Cortex of kidney (tissue), 1 donor: Measurements from ENCODE around the gene CD46.

Source experiments
- DNase-seq: peaks from one replicate; lab custom pipeline; 2025; lab: John Stamatoyannopoulos, UW

CD46 gene

GRCh38 chr1:207814469-207814868 lies 62.6 kb downstream of the CD46 start:
- DNase-seq, result no peak

DNA sequence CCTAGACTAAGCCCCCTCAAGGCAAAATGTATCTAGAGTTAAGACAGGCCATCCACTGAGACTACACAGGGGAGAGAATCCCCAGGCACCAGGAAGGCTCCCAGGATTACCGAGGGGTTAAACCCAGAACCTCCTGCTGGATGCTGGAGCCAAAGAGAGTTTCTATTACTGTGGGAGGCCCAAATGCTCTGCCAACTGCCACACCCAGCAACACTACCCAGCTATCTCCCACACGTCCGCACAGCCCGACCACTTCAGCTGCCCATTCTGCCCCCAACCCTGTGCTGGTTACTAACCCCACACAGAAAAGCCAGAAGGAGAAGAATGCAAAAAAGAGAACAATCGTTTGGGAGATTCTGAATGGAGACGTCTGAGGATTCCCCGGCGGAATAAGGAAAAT lies 63.6 kb downstream of the CD46 start:
- DNase-seq, result no peak

DNA sequence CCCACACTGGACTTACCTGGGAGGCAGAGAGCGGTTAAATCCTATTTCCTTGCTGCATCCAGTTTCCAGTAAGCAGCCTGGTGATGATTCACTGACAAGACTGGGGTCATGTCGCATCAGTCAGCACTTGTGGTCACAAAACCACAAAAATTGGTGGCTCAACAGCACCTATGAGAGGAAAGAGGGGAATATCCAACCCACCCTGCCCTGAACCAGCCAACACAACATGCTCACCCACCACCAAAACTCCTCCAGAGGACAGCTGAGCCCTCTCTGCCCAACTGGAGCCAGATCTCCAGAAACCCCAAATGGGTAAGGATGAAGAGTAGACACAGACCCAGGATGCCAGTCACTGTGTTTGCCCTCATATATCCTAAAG lies 64.0 kb downstream of the CD46 start:
- no peak for DNase-seq

- no peak for DNase-seq
These were observed 65.3 kb downstream of the CD46 start for GRCh38 chr1:207817166-207817565.

DNA sequence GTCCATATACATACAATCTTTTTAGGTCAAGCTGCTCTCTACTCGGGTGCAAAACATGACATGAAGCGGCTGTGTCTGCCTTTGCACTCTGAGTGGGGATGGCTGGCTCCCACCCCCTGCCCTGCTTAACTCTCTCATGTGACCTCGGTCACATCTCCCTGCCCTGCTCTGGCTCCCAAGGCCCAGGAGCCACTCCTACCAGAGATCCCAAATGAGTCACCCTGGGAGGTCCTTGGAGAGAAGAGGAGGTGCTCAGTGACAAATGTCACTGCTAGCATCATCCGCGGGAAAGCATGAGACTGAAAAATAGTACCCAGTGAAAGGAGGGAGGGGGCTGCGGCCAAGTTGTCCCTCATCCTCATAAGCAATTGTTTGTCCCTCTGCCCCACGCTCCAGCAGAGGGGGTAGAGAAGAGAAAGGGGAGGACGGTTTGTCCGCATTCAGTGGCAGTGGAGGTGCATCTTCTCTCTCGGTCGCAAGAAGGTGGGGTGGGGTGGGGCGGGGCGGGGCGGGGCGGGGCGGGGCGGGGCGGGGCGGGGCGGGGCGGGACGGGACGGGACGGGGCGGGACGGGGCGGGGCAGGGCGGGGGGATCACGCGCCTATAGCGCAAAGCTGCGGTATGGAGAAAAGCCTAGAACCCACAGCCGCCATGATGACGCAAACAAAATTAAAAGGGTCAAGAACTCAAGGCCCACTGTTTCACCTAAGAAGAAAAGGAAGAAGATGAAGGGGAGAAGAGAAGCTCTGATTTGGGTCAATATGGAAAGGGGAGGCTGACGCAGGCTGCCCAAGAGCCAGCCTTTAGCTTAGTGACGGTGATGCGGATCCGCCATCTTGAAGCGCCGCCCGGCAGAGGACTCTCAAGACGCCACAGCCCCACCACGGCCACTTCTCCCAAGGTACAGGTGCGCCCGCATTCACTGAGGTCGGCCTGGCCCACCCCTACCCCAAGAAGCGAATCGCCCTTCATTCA lies 66.2 kb downstream of the CD46 start:
- DNase-seq, result no peak

GRCh38 chr1:207818971-207819451 lies 67.2 kb downstream of the CD46 start:
- DNase-seq, result no peak

GRCh38 chr1:207820568-207821463 lies 69.0 kb downstream of the CD46 start:
- DNase-seq, result no peak

- DNase-seq, result no peak
These were observed 69.7 kb downstream of the CD46 start for GRCh38 chr1:207821464-207822045.

DNA sequence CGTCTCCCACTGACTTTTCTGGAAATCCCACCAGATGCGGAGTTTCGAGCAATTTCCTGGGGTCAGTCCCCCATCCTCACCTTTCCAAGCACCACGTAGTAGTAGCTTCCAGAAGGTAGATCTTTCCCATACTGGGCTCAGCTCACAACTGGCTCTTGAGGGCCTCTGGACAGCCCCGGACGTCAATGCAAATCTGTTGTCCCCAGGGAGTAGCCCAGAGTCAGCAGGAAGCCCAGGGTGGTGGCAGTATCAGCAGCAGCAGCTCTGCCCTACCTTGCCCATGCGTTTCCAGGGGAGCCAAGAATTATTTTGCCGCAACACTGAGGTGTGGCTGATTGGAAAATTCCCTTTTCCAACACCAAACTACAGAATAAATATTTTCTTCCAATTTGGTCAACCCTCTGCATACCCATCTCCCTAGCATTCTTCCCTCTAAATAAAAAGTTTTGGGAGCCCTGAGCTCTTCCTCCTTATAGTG lies 70.3 kb downstream of the CD46 start:
- DNase-seq, result no peak

DNA sequence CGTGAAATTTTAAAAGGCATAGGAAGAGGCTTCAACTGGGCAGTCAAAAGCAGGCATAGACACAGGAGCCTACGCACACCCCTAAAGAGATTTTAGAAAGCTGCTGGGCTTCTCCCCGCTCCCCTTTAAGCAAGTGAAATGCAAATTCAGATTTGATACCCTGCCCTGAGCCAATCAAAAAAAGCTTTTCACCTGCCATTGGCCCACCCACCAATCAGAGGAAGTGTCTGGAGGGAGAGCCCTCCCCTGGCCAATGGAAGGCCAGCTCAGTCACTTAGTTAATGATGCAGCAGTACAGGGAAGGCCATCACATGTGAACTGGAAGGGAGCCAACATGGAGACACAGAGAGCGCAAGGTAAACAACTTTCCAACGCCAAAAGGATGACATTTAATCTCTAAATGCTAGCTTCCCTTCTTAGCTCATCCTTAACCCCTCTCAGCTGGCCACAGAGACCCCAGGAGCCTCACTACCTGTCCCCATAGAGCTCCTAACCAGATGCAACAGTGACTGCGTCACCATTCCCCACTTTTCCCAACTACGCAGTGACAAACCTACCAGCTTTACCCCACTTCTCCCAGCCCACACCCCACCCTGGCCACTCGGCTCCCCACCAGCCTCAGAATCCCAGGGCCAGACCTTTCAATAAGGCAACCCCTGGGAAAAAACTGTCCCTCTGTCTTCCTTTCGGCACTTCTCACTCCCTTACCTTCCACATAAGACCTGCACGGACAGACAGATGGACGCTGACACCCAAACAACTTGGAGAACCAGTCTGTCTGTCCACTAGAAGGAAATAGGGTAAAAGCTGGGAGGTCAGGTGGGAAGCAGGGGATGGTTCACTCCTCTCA lies 71.0 kb downstream of the CD46 start:
- DNase-seq, result no peak

DNA sequence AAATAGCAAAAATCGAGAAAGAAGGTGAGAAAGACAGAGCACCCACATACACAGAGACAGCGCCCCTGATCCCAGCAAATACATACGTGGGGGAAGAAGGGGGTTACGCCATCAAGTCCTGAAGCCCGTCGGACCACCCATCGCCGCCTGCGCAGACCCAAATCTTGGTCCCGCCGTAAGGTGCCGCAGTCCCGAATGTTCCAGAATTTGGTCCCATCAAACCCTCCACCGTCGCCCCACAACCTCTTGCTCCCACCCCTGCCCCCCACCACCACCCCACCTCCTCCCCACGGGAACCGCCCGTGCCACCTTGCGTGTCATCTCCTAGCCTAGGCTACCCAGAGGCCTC lies 71.7 kb downstream of the CD46 start:
- DNase-seq, result no peak

DNA sequence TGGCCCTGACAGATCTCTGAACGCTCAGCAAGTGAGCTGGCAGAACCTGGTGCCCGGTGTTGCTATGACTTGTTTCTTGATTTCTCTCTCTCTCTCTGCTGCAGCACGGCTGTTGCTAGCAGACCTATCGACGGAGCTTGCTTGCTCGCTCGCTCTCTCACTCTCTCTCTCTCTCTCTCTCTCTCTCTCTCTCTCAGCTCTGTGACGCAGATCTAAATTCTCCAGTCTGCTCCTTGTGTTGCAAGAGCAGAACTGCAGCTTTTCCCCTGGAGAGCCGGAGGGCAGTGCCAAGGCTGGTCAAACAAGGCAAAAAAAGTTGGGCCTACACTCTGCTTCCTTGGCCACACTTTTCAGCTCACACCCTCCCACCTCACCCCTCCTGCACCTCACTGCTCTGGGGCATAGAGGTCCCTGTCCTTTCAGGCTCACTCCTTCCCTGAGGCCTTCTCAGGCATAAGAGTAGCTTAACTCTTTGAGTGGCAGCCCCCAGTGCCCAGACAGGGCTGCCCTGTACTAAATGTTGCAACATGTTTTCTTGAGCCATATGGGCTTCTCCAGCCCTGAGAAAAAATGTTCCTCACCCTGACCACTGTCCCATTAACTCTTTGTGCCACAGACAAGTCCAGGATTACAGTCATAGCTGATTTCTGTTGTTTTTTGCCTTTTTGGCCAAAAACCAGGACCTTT lies 72.2 kb downstream of the CD46 start:
- no peak for DNase-seq

- no peak for DNase-seq
These were observed 73.0 kb downstream of the CD46 start for GRCh38 chr1:207824691-207825408.

- no peak for DNase-seq
These were observed 73.5 kb downstream of the CD46 start for GRCh38 chr1:207825409-207825695.

DNA sequence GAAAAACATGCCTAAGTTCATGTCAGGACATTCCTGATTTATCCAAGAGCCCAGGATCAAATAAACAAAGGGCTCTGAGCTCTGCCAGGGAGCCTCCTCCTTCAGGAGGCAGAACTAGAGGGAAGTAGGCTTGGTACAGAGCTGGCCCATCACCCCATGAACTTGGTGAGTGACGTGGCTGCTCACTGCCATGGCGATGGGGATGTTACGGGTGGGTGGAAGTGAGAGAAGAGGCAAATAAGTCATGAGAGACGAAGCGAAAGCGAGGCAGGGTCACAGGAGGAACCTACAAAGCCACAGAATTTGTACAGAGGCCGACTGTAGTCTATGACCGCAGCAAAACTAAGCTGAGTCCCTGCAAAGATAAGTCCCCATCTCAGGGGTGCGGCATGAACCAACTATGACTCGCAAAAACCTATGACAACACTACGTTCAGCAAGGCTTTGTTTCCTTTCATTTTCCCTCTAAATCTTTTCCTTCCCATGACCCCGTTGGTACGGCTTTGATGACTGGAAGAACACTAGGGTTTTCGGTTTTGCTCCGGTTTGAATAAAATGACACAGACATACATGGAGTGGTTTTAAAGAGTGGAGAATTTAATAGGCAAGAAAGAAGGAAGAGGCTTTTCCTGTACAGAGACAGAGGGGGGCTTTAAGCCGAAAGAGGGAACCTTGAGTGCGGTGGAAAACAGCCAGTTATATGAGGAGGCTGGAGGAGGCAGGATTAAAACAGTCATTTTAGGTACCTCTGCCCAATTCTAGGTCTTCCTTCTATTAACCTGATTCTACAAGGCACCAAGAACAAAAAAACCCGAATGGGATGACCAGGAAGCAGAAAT lies 74.1 kb downstream of the CD46 start:
- DNase-seq, result no peak

DNA sequence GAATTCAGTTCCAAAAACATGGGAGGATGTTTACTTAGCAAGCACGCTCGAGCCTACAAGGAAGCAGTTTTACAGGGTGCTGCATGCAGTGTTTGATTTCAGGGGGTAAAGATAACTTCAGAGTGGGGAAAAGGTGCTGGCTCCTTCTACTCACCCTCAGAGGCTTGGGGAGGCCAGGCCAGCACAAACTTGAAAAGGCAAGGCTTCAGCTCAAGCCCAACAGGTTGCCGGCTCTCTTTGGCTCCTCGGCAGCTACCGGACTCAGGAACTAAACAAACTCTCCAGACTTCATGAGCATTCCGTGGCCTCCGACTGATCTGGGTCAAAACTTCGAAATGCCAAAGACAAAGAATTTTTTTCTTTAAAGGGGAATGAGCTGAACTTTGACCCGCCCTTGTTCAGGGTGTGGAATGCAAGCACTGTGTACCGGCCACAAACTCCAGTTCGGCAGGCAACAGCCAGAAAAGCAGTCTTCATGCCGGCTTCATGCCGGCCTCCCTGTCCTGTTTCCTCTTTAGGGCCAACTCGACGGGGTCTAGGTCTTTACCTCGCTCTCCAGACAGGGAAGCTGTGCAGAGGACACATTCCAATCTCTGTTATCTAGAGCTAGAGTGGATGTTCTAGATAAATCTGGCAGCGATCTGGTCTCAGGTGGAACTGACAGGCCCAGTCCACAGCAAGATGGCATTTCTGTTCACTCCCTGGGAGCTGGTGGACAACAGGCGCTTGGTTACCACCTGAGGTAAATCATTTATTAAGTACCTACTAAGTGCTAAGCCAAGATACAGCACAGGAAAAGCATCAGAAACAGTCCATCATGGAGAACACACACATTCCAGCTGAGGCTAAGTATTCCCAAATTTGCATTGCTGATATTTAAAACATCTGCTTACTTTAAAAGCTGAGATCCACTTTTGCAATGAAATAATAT lies 75.0 kb downstream of the CD46 start:
- no peak for DNase-seq

DNA sequence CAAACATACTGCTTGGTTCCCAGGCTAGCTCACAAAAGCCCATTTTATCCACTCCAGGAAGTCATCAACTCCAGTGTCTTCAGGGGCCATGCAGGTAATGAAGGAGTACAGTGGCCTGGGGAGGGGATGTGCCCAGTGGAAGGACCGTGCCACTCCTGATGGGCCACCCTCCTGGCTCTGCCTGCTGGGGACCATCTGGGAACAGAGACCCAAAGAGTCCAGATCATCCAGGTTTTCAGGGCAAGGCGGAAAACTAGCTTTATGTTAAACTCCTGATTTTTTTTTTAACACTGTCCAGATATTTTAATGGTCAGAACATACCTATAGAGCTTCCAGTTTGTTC lies 75.6 kb downstream of the CD46 start:
- DNase-seq, result no peak

GRCh38 chr1:207828046-207828445 lies 76.2 kb downstream of the CD46 start:
- no peak for DNase-seq
